CD4-positive, alpha-beta T cell treated with Interleukin-6 at 100 ng/mL for 8 hours (primary cell): Measurements from ENCODE around the gene KRTAP19-5.
"Not testable (repeated sequence)": the region's sequence is repeated elsewhere in the genome, so short reads cannot be mapped to it uniquely, and the experiment has no call there.

ENCODE experiments used
- DNase-seq: peaks from one replicate; pipeline ENCODE4 v3.0.0-alpha.2; 2020; ENCODE audit warnings: mixed read lengths, low spot score

The KRTAP19-5 gene

DNA sequence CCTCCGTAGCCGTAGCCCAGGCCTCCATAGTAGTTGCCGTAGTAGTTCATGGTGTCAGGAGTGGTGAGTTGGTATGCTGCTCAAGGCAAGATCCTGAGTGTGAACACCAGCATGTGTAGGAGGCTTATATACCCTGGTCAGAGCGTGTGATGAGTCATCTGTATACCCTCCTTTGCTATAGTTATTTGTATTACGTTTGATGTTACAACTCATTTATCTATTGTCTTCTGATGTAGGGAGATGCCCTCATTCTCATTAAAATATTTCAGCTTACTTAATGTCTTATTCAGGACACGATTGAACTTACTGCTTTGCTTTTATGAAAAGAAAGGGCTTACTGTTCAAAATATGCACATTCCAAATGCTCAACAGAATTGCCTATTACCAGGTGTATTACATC, at the start of gene KRTAP19-5:
Gene KRTAP19-5 (minus strand): TSS at position 101 of the 400 bp plus-strand sequence. CDS start 51 bp downstream, at position 50.
- no peak for DNase-seq

GRCh38 chr21:30541764-30542163, 39.8 kb upstream of the KRTAP19-5 start, which contains the start of gene KRTAP19-6:
TSS of gene KRTAP19-6 (minus strand) at chr21:30541864. CDS start at chr21:30541833, 31 bp downstream.
- no peak for DNase-seq

DNA sequence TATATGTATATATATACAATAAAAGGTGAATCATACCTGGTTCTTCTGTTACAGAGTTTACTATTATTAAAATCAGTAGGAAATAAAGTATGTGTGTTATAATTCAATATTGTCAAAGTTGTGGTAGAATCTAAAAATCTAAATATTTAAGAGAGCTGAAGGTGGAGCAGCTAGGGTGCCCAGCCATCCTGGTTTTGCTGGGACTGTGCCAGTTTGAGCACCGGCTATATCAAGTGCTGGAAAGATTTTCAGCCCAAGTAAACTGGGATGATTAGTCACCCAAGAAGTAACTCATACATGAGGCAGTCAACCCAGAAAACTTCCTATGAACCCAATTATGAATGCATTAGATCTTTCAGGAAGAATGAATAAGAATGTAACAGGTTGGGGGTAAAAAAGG, 16.9 kb upstream of the KRTAP19-5 start:
- no peak for DNase-seq

DNA sequence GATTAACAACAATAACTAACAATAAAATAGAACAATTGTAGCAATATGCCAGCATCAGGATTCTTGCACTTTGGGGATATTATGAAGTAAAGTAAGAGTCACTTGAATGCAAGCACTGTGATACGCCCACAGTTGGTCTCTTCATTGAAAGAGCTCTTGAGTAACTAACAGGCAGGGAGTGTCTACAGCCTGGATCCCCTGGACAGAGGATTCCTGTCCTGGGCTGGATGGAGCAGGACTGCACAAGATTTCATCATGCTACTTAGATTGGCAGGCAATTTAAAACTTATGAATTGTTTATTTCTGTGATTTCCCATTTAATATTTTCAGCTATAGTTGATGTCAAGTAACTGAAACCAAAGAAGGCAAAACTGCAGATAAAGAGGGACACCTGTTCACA, 13.7 kb upstream of the KRTAP19-5 start:
- no peak for DNase-seq

DNA sequence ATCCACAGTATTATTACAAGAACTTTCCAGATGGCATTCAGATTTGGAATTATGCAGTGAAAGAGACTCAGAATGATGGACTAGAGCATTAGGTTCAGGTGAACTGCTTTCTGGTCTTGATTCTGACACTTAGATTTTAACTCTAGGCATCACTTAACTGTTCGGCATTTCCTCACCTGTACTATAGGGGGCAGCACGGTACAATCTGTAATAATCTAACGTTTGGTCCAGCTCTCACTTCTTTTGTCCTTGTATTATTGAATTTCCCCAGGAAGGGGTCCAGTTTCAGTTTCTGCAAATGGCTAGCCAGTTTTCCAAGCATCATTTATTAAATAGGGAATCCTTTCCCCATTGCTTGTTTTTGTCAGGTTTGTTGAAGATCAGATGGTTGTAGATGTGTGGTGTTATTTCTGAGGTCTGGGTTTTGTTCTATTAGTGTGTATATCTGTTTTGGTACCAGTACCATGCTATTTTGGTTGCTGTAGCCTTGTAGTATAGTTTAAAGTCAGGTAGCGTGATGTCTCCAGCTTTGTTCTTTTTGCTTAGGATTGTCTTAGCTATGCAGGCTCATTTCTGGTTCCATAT, 3.8 kb upstream of the KRTAP19-5 start:
- not testable (repeated sequence) for DNase-seq

GRCh38 chr21:30497065-30497464, 4.9 kb downstream of the KRTAP19-5 start, which contains the start of gene KRTAP19-4:
TSS of gene KRTAP19-4 (minus strand) at chr21:30497165. CDS start at chr21:30497110, 55 bp downstream.
- no peak for DNase-seq

DNA sequence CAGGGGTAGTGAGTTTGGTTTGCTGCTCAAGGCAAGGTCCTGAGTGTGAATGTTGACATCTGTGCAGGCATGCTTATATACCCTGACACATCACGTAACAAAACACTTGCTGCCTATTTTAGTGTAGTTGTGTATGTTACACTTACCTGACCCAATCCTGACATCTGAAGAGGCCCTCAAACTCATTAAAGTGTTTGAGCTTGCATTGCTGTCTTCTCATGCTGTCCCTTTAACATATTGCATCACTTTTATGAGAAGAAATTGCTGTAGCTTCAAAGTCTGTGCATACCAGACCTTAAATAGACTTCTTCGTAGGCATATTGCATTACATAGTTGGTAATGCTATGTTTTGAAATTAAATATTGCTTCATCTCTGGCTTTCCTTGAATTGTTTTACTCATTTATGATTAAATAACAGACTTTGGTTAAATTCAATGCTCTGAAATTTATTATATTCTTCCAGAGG, 9.9 kb downstream of the KRTAP19-5 start, which contains the start of gene KRTAP19-3:
Gene KRTAP19-3 (minus strand): TSS at position 51 of the 466 bp plus-strand sequence. CDS start 56 bp downstream, outside the sequence.
- DNase-seq = no peak

- DNase-seq = no peak
Observed at GRCh38 chr21:30487336-30487735, 14.6 kb downstream of the KRTAP19-5 start, which contains the start of gene KRTAP19-2. TSS of gene KRTAP19-2 (minus strand) at chr21:30487436. CDS start at chr21:30487348, 88 bp downstream.

DNA sequence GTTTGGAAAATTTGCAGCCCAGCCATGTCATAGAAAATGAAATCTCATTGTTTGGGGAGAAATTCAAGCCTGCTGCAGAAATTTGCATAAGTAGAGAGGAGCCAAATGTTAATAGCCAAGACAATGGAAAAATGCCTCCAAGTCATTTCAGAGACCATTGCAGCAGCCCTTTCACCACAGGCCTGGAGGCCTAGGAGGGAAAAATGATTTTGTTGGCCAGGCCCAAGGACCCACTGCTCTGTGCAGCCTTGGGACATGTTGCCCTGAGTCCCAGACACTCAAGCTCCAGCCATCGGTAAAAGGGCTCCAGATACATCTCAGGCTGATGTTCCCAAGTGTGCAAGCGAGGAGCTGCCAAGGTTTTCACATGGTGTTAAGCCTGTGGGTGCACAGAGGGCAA, 15.8 kb downstream of the KRTAP19-5 start:
- no peak for DNase-seq

GRCh38 chr21:30482130-30482529, 19.8 kb downstream of the KRTAP19-5 start:
- DNase-seq = no peak

GRCh38 chr21:30480145-30480544, 21.8 kb downstream of the KRTAP19-5 start, which contains the start of gene KRTAP19-1:
TSS of gene KRTAP19-1 (minus strand) at chr21:30480367. CDS start at chr21:30480317, 50 bp downstream.
- DNase-seq = no peak

GRCh38 chr21:30479259-30479658, 22.7 kb downstream of the KRTAP19-5 start:
- no peak for DNase-seq

GRCh38 chr21:30478004-30478403, 23.9 kb downstream of the KRTAP19-5 start:
- no peak for DNase-seq

DNA sequence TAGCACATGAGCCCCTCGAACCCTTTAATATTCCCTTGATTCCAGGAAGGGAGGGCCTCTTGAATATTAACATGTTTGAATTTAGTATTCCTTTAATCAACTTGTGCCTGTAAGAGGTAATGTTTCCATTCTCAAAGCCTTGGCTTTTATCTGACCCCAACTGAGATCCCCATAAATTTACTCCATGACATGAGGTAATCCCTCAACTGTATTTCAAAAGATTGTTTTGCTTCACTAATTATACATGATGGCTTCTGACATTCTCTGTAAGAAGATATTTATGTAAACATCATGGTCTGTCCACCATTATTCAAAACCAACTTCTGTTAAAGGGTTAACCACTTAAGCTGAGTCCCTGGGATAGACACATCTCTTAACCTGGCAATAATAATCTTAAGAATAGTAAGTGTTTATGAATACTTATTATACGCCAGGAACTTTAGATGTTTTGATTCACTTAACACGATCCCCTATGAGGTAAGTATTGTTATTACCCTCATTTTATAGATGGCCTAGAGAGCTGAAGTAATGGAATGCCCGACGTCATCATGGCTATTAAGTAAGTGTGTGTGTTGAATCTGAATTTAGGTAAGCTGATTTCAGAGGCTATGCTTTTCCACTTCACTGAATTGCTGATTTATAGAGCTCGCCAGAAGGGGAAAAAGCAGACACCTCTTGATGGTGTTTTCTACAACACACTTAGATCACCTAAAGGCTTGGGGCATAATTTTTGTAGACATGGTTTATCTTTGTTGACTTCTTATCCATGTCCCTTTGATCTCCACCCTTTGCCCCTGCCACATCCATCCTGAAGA, 32.8 kb downstream of the KRTAP19-5 start:
- no peak for DNase-seq

GRCh38 chr21:30463713-30464112, 38.2 kb downstream of the KRTAP19-5 start:
- no peak for DNase-seq
